ENCODE results near the gene CCT4. TPM values are rescaled to one million over a fixed set of nuclear protein-coding genes. Genes with fewer than 3 reads are reported as not detected.

CCT4 gene
- polyA plus RNA-seq, 1 donor: 107 TPM

Other genes starting within 250 kb of the CCT4 start
- gene FAM161A, start 34.6 kb downstream of the CCT4 start, polyA plus RNA-seq: 7.4 TPM
- 38.4 TPM for gene COMMD1, start 17.0 kb upstream of the CCT4 start, polyA plus RNA-seq